GM18861 (cell line): ENCODE measurements around the gene ADNP.

Experiments
- ATAC-seq: cut with Tn5 transposase; IDR thresholded peaks from one replicate; pipeline ENCODE4 v1.9.1; 2021; ENCODE audit not compliant: unreplicated experiment

ADNP gene

GRCh38 chr20:50932691-50933280 lies 1.5 kb upstream of the ADNP start:
- no peak for ATAC-seq

GRCh38 chr20:50932016-50932485 lies 814 bp upstream of the ADNP start:
- no peak for ATAC-seq

GRCh38 chr20:50930976-50931305 lies 296 bp downstream of the ADNP start:
- ATAC-seq = peak; percentile 4

GRCh38 chr20:50930139-50930975 lies 880 bp downstream of the ADNP start:
- no peak for ATAC-seq

- ATAC-seq = peak; percentile 39
Measured at GRCh38 chr20:50929299-50930138, 1.7 kb downstream of the ADNP start.

- no peak for ATAC-seq
Measured at GRCh38 chr20:50928469-50928868, 2.8 kb downstream of the ADNP start.

GRCh38 chr20:50926530-50926929 lies 4.7 kb downstream of the ADNP start:
- no peak for ATAC-seq

- ATAC-seq = no peak
Measured at GRCh38 chr20:50924261-50924920, 6.8 kb downstream of the ADNP start.

GRCh38 chr20:50921803-50922501 lies 9.3 kb downstream of the ADNP start:
- ATAC-seq = no peak

GRCh38 chr20:50920997-50921396 lies 10.2 kb downstream of the ADNP start:
- no peak for ATAC-seq

- ATAC-seq = no peak
Measured at GRCh38 chr20:50919567-50919966, 11.7 kb downstream of the ADNP start.

GRCh38 chr20:50918403-50918802 lies 12.8 kb downstream of the ADNP start:
- ATAC-seq = no peak

GRCh38 chr20:50916934-50917333 lies 14.3 kb downstream of the ADNP start:
- no peak for ATAC-seq

- ATAC-seq = no peak
Measured at GRCh38 chr20:50916257-50916656, 15.0 kb downstream of the ADNP start.

- no peak for ATAC-seq
Measured at GRCh38 chr20:50915424-50915823, 15.8 kb downstream of the ADNP start.

- ATAC-seq = no peak
Measured at GRCh38 chr20:50913690-50914375, 17.4 kb downstream of the ADNP start.

GRCh38 chr20:50911716-50912115 lies 19.5 kb downstream of the ADNP start:
- no peak for ATAC-seq

- no peak for ATAC-seq
Measured at GRCh38 chr20:50911030-50911429, 20.2 kb downstream of the ADNP start.

- no peak for ATAC-seq
Measured at GRCh38 chr20:50909413-50909812, 21.8 kb downstream of the ADNP start.

GRCh38 chr20:50904067-50904570 lies 27.1 kb downstream of the ADNP start:
- no peak for ATAC-seq
